Panc1 (cell line): Measurements from ENCODE around the gene GLIPR2. TPM values are rescaled to one million over a fixed set of nuclear protein-coding genes. Genes with fewer than 3 reads are reported as not detected.

Source experiments
- ATAC-seq: fragments of 200-7000 bp; cut with Tn5 transposase; 2 replicates; pipeline ENCODE4 v1.9.1; 2020; ENCODE audit warnings: mild to moderate bottlenecking, moderate library complexity
- BruUV-seq: library from RNA; stranded (reverse); fragments of 400-500 nt; replicated peaks from 2 replicates; lab custom pipeline; 2021; lab: Mats Ljungman, UMichigan
- CTCF ChIA-PET: fragments of 300-600 bp; sonication (Branson Sonifier 250); formaldehyde crosslinking; loops from one replicate; lab custom pipeline; 2022; ENCODE audit warnings: antibody characterized with exemption; lab: Charles Lee
- POLR2A ChIA-PET: fragments of 300-600 bp; sonication (Branson Sonifier 250); formaldehyde crosslinking; loops from one replicate; lab custom pipeline; 2022; ENCODE audit warnings: antibody characterized with exemption; lab: Charles Lee
- DNase-seq: peaks from one replicate; pipeline ENCODE4 v3.0.0-alpha.2; 2010; ENCODE audit warnings: low read depth, low spot score
- H3K27ac ChIP-seq: 2 replicates; pipeline ENCODE4 v1.5.1; 2011; ENCODE audit warnings: mild to moderate bottlenecking, low read length, inconsistent platforms
- H3K27me3 ChIP-seq: fragments of 200-500 bp; sonication (Bioruptor generic); 2 replicates; pipeline ENCODE4 v1.6.0; 2014; ENCODE audit warnings: low read length, inconsistent platforms; ENCODE audit not compliant: control insufficient read depth, insufficient read depth
- H3K36me3 ChIP-seq: fragments of 200-500 bp; sonication (Bioruptor generic); 2 replicates; pipeline ENCODE4 v1.5.1; 2014; ENCODE audit warnings: inconsistent platforms, mild to moderate bottlenecking, low read length, moderate library complexity; ENCODE audit not compliant: control insufficient read depth, insufficient read depth
- H3K4me1 ChIP-seq: 2 replicates; pipeline ENCODE4 v1.5.1; 2011; ENCODE audit warnings: inconsistent platforms, mild to moderate bottlenecking, low read length, moderate library complexity; ENCODE audit not compliant: control insufficient read depth, insufficient read depth
- H3K4me3 ChIP-seq, 2 experiments: 2 replicates each; pipeline ENCODE4 v1.5.1; 2011 to 2012; ENCODE audit warnings: low read depth in 2 of 2, low read length in 2 of 2, mild to moderate bottlenecking in 2 of 2, inconsistent platforms in 1 of 2, moderate library complexity in 1 of 2
- H3K9me3 ChIP-seq: fragments of 200-500 bp; sonication (Bioruptor generic); 2 replicates; pipeline ENCODE4 v1.5.1; 2014; ENCODE audit warnings: low read depth, mild to moderate bottlenecking, inconsistent platforms, low read length, moderate library complexity; ENCODE audit not compliant: control insufficient read depth, insufficient read depth
- CTCF ChIP-seq: fragments of 450-650 bp; IDR thresholded peaks from 2 replicates; pipeline ENCODE4 v1.5.1; 2017; ENCODE audit warnings: mild to moderate bottlenecking
- POLR2AphosphoS5 ChIP-seq: IDR thresholded peaks from 2 replicates; pipeline ENCODE4 v1.6.1; 2012; ENCODE audit warnings: mild to moderate bottlenecking, low read depth, low read length, moderate library complexity
- REST ChIP-seq, 2 experiments: IDR thresholded peaks; 2 replicates each; pipeline ENCODE4 v1.6.1; 2011 to 2012; ENCODE audit warnings: low read depth in 2 of 2, control low read depth in 1 of 2, low read length in 1 of 2, mild to moderate bottlenecking in 1 of 2, moderate library complexity in 1 of 2; ENCODE audit not compliant: insufficient read depth in 1 of 2
- SIN3A ChIP-seq: IDR thresholded peaks from 2 replicates; pipeline ENCODE4 v1.6.1; 2012; ENCODE audit warnings: low read depth, mild to moderate bottlenecking, low read length, moderate library complexity, borderline replicate concordance; ENCODE audit not compliant: insufficient read depth
- TCF7L2 ChIP-seq: IDR thresholded peaks from 2 replicates; pipeline ENCODE4 v1.6.1; 2011; ENCODE audit warnings: mild to moderate bottlenecking, low read depth, low read length, inconsistent platforms
- in situ Hi-C: cut with HindIII; loops from 2 replicates; pipeline ENCODE4 v1.10.0; 2016; ENCODE audit warnings: low sequenced_read_pairs, low pct_unique_long_range_greater_than_20kb
- intact Hi-C: fragments of 100-400 bp; cut with micrococcal nuclease; formaldehyde crosslinking; loops from one replicate; pipeline ENCODE4 v1.10.0; 2022; ENCODE audit not compliant: unreplicated experiment
- total RNA-seq: library from RNA; stranded (reverse); gene quantifications from one replicate; pipeline ENCODE4 v1.2.1, GENCODE V29; 2021; ENCODE audit not compliant: unreplicated experiment

GLIPR2 gene
- total RNA-seq, 1 experiment from 2014 or later, result 4.9 TPM

GRCh38 chr9:36156116-36156515 lies 19.6 kb downstream of the GLIPR2 start:
- Histone ChIP-seq H3K9me3 (no peaks in the 10 kb centered on the region; the same call in 1 of the 2 replicates), H3K27me3 (no peaks in the 10 kb centered on the region), H3K27ac (no peak overlapping the region), H3K36me3 (no peaks in the 10 kb centered on the region), H3K4me3 (no peak overlapping the region), H3K4me1 (0 out of 2 replicates have a peak, but pooled peaks cover 6% of the 10 kb centered on the region)
- ChIA-PET POLR2A (no interaction called here), CTCF (interaction anchor here (1.0 kb wide), 1 partner anchor 55 kb away, joined by 3 read pairs; no protein-coding TSS in a partner anchor)
- no peak for TF ChIP-seq CTCF
- TF ChIP-seq SIN3A, result no peak
- no peak for TF ChIP-seq TCF7L2
- TF ChIP-seq POLR2AphosphoS5, result no peak
- no peak for TF ChIP-seq REST (IDR thresholded peaks at IDR 0.05; ENCODE audit: insufficient read depth in 1 of 2, low read depth in 2 of 2, low read length in 1 of 2)
- in situ Hi-C loops (no loop called here), intact Hi-C loops (no loop called here)
- no peak for ATAC-seq
- no TSS peak for BruUV-seq
- DNase-seq, result no peak

GRCh38 chr9:36158122-36158521 lies 21.6 kb downstream of the GLIPR2 start:
- no TSS peak for BruUV-seq
- intact Hi-C loops, result no loop called here
- in situ Hi-C loops, result no loop called here
- ChIA-PET CTCF (no interaction called here), POLR2A (no interaction called here)
- DNase-seq (no peak), ATAC-seq (no peak)
- Histone ChIP-seq H3K9me3 (no peaks in the 10 kb centered on the region; the same call in 1 of the 2 replicates), H3K27me3 (no peaks in the 10 kb centered on the region), H3K27ac (no peak overlapping the region), H3K4me1 (0 out of 2 replicates have a peak, but pooled peaks cover 9% of the 10 kb centered on the region), H3K36me3 (no peaks in the 10 kb centered on the region), H3K4me3 (no peak overlapping the region)
- TF ChIP-seq REST (IDR thresholded peaks at IDR 0.05; ENCODE audit: insufficient read depth in 1 of 2, low read depth in 2 of 2, low read length in 1 of 2) (no peak), POLR2AphosphoS5 (no peak), SIN3A (no peak), CTCF (no peak), TCF7L2 (no peak)
